ENCODE measurements around the gene CFAP70.
"Not testable (repeated sequence)": the region's sequence is repeated elsewhere in the genome, so short reads cannot be mapped to it uniquely, and the experiment has no call there.

CFAP70 gene

DNA sequence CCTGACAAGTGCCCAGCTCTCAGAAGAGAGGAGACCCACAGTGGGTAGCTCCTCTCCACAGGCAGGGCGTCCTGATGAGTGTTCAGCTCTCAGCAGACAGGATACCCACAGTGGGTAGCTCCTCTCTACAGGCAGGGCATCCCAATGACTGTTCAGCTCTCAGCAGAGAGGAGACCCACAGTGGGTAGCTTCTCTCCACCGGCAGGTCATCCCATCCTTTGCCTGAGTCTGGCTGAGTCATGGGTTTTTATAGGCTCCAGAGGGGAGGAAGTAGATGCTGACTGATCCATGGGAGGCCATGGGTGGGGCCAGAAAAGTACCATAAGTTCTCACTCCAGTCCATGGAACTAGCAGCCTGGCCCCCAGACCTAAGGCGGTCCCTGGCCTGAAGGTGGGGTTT lies 18.5 kb downstream of the CFAP70 start:
- no peak overlapping the region for H3K4me3 ChIP-seq (ENCODE audit: low read depth, low read length)

DNA sequence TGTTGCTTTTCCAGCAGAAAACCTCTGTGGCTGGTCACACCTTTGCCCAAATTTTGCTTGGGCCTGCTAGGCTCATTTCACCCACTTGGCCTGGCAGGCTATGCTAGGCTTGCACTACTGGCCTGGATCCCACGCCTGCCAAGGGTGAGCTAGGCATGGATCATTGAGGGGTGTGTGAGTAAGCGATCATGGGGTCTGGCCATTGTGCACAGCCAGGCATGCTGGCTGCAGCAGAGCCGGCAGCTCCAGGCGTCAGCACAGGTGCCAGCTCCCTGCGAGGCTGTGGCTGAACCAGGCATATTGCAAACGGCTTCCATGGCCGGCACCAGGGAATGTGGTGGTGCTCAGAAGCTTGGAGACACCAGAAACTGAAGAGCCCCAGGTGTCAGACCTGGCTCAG lies 19.2 kb downstream of the CFAP70 start:
- H3K4me3 ChIP-seq (ENCODE audit: low read depth, low read length): no peak overlapping the region

GRCh38 chr10:73338801-73339368 lies 19.8 kb downstream of the CFAP70 start:
- no peak overlapping the region for H3K4me3 ChIP-seq (ENCODE audit: low read depth, low read length)

DNA sequence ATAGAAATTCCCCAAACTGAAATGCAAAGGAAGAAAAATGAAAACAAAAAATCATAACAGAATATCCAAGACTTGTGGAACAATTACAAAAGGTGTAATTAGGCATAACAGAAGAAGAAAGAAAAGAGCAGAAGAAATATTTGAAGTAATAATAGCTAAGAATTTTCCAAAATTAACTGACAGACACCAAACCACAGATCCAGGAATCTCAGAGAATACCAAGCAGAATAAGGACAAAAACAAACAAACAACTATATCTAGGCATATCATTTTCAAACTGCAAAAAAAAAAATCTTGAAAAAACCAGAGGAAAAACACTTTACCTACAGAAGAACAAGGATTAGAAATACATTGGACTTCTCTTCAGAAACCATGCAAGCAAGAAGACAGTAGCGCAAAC lies 25.5 kb downstream of the CFAP70 start:
- H3K4me3 ChIP-seq (ENCODE audit: low read depth, low read length): no peak overlapping the region

DNA sequence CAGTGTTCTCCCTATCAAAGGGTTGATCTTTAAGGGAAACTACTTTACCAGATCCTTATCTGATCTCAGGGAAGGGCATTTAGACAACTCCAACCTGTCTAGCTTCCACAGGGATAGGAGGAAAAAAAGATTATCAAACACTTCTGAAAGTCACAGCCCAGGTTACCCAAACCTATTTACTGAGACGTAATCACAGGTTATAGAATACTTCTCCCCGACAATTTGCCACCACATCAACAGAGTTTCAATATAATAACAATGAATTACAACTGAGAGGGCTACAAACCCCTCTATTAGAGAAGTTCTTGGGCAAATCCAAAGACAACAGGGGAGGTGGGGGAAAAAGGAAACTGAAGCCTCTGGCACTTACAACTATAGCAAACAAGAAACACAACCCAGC lies 26.3 kb downstream of the CFAP70 start:
- H3K4me3 ChIP-seq (ENCODE audit: low read depth, low read length): no peak overlapping the region

GRCh38 chr10:73328523-73328922 lies 30.1 kb downstream of the CFAP70 start:
- not testable (repeated sequence) for H3K4me3 ChIP-seq (ENCODE audit: low read depth, low read length)

DNA sequence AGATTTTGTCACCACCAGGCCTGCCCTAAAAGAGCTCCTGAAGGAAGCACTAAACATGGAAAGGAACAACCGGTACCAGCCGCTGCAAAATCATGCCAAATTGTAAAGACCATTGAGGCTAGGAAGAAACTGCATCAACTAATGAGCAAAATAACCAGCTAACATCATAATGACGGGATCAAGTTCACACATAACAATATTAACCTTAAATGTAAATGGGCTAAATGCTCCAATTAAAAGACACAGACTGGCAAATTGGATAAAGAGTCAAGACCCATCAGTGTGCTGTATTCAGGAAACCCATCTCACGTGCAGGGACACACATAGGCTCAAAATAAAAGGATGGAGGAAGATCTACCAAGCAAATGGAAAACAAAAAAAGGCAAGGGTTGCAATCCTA lies 33.4 kb downstream of the CFAP70 start:
- H3K4me3 ChIP-seq (ENCODE audit: low read depth, low read length): not testable (repeated sequence)

GRCh38 chr10:73323582-73323981 lies 35.1 kb downstream of the CFAP70 start:
- H3K4me3 ChIP-seq (ENCODE audit: low read depth, low read length): not testable (repeated sequence)

DNA sequence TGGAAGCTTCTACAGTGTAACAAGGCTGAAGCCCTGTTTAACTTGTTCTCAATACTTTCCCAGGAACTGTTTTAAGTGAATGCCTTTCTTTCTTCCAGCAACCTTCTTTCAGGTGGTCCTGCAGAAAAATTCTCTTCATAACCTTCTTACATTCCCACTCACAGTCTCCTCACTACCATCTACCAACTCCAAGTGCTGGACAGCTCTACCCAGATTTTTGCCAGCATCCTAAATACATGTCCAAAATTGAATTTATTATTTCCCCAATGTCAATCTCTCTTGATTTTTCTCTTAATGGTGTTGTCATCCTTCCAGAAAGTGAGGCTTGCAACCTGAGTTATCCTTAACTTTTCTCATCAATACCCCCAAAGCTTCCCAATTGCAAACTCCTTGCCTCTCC lies 48.2 kb downstream of the CFAP70 start:
- no peak overlapping the region for H3K4me3 ChIP-seq (ENCODE audit: low read depth, low read length)

DNA sequence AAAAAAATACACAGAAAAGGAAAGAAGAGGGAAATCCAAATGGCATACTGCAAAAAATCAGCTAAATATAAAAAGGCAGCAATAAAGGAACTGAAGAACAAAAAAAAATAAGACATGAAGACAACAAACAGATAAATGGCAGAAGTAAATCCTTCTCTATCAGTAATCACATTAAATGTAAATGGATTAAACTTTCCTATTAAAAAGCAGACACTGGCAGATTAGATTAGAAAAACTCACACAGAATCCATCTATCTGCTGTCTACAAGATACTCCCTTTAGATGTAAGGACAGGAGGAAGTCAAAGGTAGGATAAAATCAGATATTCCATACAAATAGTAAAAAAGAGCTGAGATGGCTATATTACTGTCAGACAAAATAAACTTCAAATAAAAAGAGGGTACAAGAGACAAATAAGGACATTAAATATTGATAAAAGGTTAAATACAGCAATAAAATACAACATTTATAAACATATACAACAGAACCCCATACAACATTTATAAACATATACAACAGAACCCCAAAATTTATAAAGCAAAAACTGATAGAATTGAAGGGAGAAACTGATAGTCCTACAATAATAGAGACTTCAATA lies 51.4 kb downstream of the CFAP70 start:
- H3K4me3 ChIP-seq (ENCODE audit: low read depth, low read length): no peak overlapping the region

GRCh38 chr10:73306171-73306708 lies 52.4 kb downstream of the CFAP70 start:
- H3K4me3 ChIP-seq (ENCODE audit: low read depth, low read length): no peak overlapping the region

DNA sequence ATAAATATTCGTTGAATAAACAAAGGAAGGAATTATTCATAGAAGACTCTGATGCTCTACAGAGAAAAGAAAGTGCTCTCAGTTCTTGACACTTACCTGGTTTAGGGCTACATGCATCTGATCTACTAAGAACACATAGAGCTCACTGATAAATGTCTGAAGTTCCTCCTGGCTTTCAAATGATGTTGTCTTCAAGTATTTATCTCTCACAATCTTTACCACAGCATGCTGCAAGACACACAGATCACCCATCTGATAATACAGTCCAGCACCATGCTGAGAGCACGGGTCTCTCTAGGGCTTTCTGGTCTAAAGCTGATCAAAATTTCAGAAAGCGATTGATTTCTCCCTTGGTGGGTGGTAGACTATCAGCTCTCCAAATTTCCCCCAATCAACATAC lies 61.7 kb downstream of the CFAP70 start:
- H3K4me3 ChIP-seq (ENCODE audit: low read depth, low read length): no peak overlapping the region

DNA sequence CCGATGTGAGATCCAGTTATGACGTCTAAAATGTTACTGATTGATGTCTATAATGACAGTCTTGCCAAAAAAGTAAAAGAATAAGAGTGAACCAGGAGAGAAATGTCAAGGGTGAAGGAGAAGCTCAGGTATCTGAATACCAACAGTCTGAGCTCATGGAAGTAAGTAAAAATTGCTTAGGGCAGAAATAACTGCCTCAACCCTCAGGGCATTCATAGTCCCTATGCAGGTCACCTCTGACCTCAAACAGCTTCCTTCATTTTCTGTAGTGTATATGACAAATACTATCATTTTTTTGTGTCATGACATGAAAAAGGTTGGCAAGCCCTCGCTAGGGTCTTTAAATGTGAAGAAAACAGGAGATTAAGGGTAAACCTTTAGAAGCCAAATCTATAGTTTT lies 65.2 kb downstream of the CFAP70 start:
- H3K4me3 ChIP-seq (ENCODE audit: low read depth, low read length): no peak overlapping the region

GRCh38 chr10:73289958-73290357 lies 68.7 kb downstream of the CFAP70 start:
- no peak overlapping the region for H3K4me3 ChIP-seq (ENCODE audit: low read depth, low read length)

GRCh38 chr10:73287441-73287840 lies 71.2 kb downstream of the CFAP70 start:
- H3K4me3 ChIP-seq (ENCODE audit: low read depth, low read length): no peak overlapping the region

- H3K4me3 ChIP-seq (ENCODE audit: low read depth, low read length): no peak overlapping the region
Measured at GRCh38 chr10:73281097-73281496, 77.6 kb downstream of the CFAP70 start.

- no peak overlapping the region for H3K4me3 ChIP-seq (ENCODE audit: low read depth, low read length)
Measured at GRCh38 chr10:73264423-73264822, 94.2 kb downstream of the CFAP70 start.

DNA sequence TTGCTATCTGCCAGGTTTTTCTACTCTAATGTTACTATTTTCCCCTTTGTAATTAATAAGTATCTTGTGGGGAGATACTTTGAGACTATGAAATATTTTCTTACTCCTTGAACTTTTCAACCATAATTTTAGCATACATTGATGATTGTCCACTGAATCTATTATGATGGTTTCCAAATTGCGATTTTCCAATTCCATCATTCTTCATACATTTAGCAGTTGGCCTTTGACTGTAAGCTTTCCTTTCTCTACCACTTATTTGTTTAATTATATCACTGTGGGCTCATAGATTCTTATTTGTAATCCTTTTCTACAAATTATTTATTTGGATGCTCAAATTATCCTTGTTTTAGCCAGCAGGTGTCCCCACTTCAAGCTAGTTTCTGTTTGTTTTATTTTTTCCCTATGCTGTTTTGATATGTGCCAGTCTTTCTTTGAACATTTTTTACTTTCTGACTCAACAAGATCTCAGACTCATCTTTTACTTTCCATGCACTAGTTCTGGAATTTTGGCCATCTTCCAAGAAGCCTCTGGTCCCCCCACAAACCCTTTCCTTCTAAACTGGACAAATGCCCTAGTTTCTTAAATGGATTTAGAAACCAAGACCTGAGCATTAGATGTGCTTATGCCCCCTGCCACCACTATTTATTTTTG lies 94.8 kb downstream of the CFAP70 start:
- no peak overlapping the region for H3K4me3 ChIP-seq (ENCODE audit: low read depth, low read length)

DNA sequence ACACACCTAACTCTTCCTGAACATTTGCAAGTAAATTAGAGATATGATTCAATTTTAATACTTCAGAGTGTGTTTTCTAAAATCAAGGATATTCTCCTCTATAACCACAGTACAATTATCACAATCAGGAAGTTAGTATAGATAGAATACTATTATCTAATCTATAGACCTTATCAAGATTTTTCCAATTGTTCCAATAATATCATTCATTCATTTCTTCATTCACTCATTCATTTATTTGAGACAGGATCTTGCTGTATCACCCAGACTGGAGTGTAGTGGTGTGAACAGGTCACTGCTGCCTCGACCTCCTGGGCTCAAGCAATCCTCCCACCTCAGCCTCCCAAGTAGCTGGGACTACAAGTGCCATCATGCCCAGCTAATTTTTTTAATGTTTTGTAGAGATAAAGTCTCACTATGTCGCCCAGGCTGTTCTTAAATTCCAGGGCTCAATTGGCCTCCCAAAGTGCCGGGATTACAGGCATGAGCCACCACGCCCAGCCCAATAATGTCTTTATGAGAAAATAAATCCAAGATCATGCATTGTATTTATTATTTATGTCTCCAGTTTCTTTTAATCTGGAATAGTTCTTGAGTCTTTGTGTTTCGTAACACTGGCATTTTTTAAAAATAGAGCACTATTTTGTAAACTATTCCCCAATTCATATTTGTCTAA lies 95.6 kb downstream of the CFAP70 start:
- H3K4me3 ChIP-seq (ENCODE audit: low read depth, low read length): no peak overlapping the region

- H3K4me3 ChIP-seq (ENCODE audit: low read depth, low read length): no peak overlapping the region
Measured at GRCh38 chr10:73262105-73262730, 96.4 kb downstream of the CFAP70 start.

DNA sequence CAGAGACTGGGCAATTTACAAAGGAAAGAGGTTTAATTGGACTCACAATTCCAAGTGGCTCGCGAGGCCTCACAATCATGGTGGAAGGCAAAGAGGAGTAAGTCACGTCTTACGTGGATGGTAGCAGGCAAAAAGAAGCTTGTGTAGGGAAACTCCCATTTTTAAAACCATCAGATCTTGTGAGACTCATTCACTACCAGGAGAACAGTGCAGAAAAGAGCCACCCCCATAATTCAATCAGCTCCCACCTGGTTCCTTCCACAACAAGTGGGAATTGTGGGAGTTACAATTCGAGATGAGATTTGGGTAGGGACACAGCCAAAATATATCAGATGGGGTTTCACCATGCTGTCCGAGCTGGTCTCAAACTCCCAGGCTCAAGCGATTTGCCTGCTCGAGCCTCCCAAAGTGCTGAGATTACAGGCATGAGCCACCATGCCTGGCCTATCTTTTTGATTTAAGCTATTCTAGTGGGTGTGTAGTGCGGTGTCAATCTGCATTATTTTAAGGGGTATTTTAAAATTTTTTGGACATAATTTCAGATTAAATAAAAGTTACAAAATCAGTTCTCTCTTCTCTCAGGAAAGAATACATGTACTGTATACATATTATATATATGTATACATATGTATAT lies 97.2 kb downstream of the CFAP70 start:
- H3K4me3 ChIP-seq (ENCODE audit: low read depth, low read length): no peak overlapping the region
